GM18519 (cell line): Measurements from ENCODE around the gene DUSP5.
"Not testable (repeated sequence)": the region's sequence is repeated elsewhere in the genome, so short reads cannot be mapped to it uniquely, and the experiment has no call there.

Experiments used
- ATAC-seq: cut with Tn5 transposase; IDR thresholded peaks from one replicate; pipeline ENCODE4 v1.9.1; 2021; ENCODE audit warnings: mild to moderate bottlenecking, moderate library complexity; ENCODE audit not compliant: unreplicated experiment, low FRiP score

Gene DUSP5

DNA sequence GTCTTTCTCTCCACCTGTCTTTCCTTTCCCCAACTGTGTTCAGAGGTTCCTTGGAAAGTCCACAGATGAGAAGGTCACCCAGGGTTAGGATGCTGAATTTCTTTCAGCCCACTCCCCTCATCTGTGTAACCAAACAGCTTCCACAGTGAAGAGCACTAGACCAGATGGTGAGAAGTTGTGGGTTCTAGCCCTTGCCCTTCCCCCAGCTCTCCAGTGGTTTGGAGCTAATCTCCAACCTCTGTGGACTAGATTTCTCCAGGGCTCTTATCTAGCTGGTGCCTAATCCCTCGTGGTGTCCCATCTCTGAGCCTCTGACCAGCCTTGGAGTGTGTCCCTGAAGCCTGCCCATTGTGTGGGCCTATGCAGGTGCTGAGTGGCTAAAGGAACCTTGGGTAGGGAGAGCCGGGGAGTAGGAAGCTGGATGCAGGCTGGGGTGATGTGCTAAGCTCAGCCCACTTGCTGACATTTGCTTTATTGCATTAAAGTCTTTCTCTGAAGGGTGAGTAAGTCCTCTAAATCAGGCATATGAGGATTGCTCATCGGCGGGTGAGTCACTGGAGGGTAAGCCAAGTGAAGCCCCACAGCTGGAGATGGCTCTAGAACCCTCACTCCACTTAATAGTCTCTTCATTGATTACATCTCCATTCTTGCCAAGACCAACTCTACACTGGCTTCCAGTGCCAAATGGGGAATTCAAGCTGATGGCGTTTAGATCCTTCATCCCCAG is 14.9 kb downstream of the DUSP5 start:
- no peak for ATAC-seq

DNA sequence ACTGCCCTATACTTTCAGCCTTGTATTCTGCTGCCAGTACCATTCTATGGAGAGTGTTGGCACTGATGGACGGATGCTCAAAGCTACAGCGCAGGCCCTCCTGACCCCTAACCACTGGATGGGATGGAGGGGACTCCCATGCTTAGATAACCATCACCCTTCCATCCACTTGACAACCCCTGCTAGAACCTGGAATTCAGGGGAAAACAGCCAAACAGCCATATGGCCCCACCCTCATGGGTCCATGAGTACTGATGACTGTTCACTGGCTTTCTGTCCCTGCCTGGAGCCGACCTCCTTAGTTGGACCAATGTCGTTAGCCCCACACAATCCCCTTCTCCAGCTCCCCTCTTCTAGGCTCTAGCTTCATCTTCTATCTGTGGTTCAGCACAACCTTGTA is 16.2 kb downstream of the DUSP5 start:
- ATAC-seq = no peak

DNA sequence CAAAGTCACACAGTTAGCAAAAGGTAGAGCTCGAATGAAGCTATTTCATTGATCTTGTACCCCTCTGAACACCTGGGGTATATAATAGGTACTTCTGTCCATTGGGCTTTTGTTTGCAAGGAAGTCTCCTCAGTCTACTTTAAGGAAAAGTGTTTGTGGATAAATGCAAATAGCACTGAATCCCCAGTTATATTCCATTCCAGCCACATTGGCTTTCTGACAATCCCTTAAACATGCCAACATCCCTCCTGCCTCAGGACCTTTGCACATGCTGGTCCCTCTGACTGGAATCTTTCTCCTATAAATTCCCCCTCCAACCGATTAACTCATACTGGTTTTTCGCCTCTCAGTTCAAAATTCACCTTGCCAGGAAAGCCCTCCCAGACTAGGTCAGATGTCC is 17.1 kb downstream of the DUSP5 start:
- no peak for ATAC-seq

DNA sequence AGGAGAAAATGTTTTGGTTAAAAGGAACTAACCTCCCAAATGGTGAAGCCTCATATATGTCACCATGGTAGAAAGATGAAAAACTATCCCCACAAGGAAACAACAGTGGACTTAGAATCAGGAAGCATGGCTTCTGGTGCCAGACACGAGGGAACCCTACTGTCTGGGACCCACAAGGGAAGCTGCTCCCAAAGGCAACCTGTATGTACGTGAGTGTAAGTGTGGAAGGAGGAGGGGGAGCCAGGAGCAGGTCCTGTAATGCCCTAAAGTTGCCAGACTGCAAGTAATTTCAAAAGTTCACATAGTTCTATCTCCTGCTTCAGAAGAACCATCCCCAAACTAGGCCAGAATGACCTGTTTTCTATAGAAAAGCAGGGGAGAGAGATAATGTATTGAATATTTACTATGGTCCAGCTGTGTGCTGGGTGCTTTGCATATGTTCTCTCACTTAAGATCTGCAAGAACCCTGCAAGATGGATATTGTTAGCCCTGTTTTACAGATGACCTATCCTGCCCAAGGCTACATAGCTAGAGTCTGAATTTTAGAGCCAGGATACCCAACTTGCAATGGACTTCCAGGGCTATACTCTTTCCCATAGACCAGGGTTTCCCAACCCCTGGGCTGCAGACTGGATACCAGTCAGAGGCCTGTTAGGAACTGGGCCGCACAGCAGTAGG is 19.2 kb downstream of the DUSP5 start:
- ATAC-seq = no peak

DNA sequence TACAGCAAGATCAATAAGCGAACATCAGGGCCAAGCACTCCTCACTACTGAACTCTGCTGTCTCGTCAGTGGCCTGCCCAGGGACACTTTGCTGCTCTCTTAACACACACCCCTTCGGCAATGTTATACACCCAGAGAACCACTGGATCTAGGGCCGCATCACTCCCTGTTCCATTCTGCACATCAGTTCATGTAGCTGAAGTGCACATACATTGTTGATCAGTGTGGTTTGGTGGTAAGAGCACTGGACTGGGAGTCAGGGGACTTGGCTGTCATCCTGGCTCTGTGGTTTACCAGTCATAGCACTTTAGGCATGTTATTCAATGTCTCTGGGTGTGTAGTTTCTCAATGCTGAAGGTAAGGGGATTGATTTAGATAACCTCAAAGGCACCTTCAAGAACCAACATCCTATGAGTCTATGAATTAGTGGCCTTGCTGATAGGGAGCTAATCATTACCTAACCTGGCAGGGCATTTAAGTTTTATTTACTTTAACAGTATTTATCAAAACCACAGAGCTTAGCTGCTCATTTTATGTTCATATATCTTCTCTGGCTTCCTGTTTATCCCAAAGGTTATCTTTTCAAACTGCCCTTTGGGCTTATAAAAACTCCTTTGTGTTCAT is 24.8 kb downstream of the DUSP5 start:
- no peak for ATAC-seq

DNA sequence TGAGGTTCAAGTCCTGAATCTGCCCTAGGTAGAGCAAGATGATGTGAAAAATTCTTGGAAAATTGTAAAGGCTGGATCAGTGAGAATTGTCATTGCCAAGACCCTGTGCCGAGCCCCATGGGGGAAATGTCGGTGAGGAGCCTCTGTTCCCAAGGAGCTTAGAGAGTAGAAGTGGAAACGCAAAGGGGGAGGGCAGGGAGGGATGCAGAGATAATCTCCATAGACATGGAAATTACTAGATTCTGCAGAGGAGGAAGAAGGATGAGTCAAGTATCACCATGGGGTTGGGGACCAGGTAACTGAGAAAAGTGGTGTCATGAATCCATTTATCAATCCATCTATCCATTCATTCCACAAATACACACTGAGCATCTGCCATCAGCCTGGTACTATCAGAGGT is 26.0 kb downstream of the DUSP5 start:
- no peak for ATAC-seq

DNA sequence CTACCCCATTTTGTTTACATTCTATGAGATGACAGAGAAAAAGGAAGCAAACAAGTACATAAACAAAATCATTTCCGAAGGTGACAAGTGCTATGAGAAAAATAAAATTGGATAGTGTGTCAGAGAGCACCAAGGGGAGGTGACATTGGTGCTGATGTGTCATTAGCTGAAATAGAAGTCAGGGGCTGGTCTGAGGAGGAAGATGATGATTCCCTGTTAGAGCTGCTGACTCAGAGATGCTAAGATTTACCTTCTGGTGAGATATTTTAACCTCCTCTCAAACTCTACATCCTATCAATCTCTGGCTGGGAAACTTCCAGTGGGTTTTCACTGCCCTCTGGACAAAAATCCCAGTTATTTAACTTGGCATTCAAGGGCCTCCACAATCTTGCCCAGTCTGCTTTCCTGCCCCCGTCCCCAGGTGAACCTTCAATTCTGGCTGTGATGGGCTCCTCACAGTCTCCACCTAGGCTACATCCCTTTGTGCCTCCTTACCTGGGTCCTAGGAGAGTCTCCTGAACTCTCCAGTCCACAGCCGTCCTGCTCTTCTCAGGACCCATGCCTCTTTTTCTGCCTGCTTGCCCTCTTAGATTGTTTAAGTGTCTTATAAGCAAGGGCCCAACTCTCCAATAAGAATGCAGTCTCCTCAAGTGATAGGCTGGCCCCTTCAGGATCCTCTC is 26.6 kb downstream of the DUSP5 start:
- ATAC-seq = no peak

DNA sequence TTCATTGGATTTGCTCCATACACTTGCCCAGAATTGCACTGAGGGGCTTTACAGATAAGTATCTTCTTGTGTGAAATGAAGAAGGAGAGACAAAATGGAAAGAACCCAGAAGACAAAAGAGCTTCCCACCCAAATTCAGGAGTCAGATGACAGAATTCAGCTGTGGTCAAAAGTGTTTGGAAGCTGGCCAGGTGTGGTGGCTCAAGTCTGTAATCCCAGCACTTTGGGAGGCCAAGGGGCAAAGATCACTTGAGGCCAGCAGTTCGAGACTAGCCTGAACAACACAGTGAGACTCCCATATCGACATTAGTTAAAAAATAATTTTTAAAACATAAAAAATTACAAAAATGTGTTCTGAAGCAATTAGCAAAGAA is 27.1 kb downstream of the DUSP5 start:
- no peak for ATAC-seq

DNA sequence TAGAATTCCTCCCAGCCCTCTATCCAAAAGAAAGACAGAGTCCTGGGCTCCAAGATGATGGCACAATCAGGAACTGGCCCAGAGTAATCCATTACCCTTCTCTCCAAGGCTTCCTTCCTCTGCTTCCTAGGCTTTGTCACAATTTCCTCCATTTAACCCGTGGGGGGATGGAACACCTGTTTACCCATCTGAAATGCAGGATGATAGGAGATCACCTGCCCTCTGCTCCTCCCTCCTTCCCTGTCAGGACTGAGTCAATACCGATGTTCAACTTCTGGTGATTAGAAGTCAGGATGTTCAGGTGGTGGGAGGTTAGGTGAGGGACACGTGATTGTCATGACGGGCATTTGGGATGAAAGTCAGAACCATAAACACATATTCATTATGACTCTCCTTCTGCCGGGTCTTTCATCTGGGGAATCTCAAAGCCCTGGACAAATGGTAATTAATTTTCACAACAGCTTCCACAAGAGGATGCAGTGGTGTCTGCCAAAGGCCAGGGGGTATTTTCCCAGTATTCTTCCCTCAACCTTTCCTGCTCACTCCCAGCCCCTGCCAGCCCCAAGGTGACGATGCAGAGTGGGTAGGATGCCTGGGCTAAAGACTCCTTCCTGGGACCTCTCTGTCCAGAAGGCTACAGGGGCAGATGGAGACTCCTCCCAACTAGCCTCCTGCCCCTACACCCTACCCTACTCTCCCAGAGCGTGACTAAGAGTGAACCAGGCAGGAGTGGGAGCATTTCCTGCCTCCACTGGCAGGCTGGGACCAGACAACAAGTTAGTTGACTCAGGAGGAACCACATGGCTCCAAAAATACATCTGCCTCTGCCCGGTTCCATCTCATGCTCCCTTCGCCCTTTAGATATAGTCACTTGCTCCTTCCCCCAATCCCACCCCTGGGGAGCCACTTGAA is 27.9 kb downstream of the DUSP5 start:
- no peak for ATAC-seq

DNA sequence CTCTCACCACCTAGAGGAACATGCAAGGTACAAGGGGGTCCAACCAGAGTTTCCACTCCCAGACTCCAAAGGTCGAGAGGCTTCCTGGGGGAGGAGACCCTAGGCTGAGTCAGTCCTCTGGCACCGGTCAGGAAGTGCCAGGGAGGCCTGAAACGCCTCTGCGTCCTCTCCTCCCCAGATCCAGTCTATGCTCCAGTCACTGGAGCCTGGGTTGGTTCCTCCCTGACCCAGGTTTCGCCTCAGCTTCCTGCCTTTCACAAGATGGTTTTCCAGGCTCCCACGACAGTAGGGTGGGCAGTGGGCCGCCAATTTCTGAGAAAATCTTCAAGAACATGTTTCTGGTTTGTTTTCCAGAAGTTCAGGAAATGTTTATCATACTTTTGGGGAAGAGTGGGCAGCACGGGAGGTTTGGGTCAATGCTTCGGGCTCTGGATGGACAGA is 30.0 kb downstream of the DUSP5 start:
- no peak for ATAC-seq

DNA sequence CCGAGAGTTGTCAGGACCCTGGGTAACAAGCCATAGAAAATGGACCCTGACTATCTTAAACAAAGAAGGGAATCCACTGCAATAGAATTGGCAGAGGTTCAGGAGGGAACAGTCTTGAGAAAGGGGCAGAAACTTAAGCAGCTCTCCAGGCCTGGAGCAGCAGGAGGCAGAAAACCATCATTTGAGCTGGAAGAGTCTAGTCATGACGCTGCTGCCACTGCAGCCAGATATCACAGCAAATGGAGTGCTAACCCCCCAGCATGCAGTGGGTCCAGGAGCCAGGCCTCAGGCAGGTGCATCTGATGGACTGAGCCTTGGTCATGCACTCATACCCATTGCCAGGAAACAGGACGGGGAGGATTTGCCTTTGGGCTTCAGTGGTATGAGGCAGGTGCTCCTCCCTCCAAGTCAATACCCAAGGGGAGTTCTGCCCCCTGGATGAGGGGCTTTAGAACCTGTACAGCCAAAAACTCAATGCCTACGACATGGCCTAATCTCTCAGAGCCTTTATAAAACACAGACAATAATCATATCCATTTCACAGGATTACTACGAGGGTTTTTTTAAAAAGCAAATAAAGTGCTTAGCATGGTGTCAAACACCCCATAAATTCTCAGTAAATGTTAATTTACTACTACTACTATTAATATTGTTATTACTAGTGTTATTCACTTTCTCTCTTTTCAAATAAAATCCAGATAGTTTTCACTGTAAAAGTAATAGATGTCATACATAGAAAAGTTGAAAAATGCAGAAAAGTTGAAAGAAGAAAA is 30.7 kb downstream of the DUSP5 start:
- ATAC-seq = peak; percentile 6

DNA sequence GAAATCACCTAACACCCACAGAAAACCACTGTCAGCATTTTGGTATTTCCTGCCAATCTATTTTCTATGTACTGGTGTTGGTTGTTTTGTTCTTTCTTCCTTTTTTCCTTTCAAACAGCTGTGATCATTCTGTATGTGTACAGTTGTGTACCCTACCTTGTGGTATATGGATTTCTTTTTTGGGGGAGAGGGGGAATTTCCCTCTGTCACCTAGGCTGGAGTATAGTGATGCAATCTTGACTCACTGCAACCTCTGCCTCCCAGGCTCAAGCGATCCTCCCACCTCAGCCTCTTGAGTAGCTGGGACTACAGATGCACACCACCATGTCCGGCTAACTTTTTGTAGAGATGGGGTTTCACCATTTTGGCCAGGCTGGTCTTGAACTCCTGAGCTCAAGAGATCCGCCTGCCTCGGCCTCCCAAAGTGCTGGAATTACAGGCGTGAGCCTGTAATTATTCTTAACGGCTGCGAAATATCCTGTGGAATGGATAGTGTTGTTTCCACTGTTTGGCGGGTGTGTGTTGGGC is 31.4 kb downstream of the DUSP5 start:
- ATAC-seq = peak; percentile 82

DNA sequence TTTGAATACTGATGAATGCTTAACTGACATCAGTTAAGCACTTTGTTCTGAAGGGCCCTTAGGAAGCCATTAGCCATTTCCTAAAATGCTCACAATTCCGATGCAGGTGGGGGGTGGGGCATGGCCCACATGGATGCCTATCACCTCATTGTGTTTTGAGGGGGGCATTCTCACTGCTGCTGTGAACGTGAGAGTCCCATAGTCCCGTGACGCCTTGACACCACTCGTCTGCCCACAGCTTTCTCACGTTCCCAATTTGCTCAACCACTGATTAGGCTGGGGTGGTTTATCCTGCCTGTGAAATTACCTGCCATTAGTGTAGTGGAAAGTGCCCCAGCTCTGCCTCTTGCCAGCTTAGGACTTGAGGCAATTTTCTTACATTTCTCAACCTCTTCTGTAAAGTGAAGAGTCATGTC is 31.9 kb downstream of the DUSP5 start:
- no peak for ATAC-seq

DNA sequence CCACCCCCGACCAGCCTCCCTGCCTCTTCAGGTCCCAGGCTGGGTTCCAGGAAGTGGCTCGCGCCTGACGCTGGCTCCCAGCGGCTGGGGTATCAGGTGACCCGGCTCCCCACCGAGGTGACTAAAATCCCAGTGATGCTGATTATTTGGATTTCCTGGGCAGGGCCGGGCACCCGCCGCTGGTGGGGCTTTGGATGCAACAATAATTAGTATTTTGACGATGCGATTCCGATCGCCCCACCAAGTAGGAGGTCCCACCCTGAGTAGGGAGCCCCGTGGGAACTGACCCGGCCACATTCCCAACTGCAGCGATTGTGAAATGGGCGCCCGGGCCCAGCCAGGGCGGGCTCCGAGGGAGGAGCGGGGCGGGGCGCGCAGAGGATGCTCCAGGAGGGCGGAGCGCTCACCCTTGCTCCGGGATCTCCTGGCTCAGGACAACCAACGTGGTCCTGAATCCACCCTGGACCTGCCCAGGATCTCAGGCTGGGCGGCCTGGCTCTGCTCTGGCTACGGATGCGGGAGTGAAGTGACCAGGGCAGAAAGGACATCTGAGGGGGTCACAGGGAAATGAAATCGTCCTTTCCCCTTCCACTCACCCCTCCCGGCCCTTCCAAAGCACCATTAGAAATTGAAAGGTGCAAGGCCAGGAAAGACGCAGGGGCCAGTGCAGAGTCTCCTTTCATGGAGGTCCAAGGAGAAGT is 32.6 kb downstream of the DUSP5 start:
- no peak for ATAC-seq

DNA sequence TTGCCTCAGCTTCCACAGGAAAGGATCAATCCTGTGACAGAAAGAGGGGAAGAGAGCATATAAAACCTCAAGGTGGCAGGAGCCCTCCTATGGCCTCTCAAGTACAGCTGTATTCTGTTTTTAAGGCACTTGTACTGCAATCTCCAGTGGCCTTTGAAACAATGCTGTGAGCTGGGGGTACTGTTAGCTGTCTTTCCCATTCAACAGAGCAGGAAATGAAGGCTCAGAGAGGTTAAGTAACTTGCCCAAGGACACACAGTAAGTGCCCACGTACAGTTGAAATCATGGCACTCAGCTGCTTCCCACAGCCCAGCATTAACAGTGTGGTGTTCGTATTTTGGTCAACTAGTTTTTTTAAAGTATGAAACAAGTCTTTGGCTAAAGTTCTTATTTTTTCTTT is 34.0 kb downstream of the DUSP5 start:
- ATAC-seq = no peak

DNA sequence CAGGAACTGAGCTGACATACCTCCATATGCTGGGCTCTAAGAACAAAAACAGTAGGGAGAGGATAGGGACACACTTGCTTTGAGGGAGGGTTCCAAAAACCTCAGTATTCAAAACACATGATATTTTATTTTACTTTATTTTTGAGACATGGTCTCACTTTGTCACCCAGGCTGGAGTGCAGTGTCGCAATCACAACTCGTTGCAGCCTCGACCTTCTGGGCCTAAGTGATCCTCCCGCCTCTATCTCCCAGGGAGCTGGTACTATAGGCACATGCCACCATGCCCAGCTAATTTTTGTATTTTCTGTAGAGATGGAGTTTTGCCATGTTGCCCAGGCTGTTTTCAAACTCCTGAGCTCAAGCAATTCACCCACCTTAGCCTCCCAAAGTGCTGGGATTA is 34.9 kb downstream of the DUSP5 start:
- ATAC-seq = not testable (repeated sequence)

DNA sequence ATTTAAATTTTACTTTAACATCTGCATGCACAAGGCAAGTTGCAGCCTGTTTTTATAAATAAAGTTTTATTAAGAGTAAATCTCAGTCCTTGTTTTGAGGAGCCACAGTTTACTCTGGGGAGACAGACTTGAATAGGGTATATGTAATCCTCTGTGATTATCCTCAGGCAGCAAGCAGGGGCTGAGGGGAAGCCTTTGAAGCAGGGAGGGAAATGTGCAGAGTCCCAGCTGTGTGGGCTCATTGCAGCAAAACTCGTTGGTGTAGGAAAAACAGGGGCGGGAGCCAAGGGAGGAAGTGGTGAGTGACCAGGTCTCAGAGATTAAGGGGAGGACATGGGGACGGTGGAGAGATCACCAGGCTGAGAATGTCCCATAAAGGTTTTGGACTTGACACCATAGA is 35.4 kb downstream of the DUSP5 start:
- no peak for ATAC-seq

DNA sequence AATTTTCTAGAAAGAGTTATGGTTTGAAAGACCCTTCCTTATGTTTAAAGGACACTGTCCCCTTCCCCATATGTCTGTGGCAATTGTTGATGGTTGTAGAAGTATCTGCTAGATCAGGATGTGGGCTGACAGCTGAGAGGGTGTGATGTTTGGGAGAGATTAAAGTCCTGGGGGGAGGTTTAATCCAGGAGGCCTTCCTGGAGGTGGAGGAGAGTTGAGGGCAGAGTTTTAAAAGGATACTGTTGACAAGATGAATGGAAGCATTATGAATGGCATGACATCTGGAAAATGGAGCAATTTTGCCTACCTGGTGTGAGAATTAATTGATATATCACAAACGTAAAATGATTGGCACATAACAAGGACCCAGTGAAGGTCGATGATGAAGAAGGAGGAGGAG is 36.9 kb downstream of the DUSP5 start:
- no peak for ATAC-seq
